ENCODE measurements around the gene OVOL2. TPM values are rescaled to one million over a fixed set of nuclear protein-coding genes. Genes with fewer than 3 reads are reported as not detected.
A peak's percentile ranks its signal among the peaks of the same experiment; 100 is the strongest.

Gene OVOL2
- total RNA-seq, 2 experiments from 2014 or later = 0.25 TPM; not detected in 1

DNA sequence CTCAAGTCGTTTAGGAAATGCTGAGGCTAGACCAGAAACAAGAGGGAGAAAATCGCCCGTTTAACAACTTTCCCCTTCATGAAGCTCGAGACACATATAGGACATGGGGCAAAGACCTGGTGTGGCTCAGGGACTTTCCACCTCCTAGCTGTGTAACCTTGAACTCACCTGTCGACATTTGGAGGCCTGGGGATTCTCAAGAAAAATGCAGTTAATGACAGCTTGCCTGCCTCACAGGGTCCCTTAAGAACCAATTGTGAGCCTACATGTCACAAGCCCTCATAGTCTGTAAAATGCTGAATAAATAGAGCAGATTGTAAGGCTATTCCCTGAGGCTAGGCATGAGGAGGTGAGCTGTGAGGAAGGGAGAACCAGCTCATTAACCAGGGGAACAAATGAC lies 53.8 kb downstream of the OVOL2 start:
- no peaks in the 10 kb centered on the region for H3K36me3 Mint-ChIP-seq (ENCODE audit: low read depth)
- POLR2A ChIA-PET = interaction anchor here (0.6 kb wide), 1 partner anchor 525 kb away, joined by 3 read pairs; no protein-coding TSS in a partner anchor
- CTCF ChIA-PET = interaction anchor here (0.9 to 1.0 kb wide), 2 partner anchors 8 to 322 kb away, joined by 3 read pairs; partner anchors contain the start of gene RRBP1

DNA sequence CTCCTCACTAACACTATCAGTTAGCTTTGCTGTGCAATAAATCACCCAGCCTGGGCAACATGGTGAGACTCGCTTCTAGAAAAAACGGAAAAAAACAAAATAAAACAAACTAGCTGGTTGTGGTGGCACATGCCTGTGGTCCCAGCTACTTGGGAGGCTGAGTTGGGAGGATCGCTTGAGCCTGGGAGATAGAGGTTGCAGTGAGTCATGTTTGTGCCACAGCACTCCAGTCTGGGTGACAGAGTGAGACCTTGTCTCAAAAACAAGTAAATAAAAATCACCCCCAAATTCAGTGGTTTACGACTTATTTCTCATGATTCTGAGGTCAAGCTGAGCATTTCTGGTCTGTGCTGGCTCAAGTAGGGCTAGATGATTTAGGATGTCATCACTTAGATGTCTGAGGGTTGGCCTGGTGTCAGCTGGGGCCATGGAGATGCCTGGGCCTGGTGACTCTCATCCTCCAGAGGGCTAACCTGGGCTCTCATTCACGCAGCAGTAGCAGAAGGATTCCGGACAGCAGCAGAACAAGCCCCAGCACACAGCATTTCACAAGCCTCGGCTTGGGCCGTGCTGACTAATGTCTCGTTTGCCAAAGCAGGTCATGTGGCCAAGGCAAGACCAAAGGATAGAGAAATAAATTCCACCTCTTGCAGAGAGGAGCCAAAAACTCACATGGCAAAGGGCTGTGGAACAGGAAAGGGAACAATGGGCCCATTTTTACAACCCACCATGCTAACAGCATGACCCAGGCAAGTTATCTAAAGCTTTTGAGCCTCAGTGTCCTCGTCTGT lies 56.4 kb downstream of the OVOL2 start:
- peaks cover 5% of the 10 kb centered on the region for H3K27me3 Mint-ChIP-seq
- CTCF ChIA-PET = interaction anchor here (0.6 kb wide), 1 partner anchor 80 kb away, joined by 3 read pairs; no protein-coding TSS in a partner anchor
- H3K4me3 Mint-ChIP-seq = no peak overlapping the region
- POLR2A ChIA-PET = no interaction called here
- no peak overlapping the region for H3K27ac Mint-ChIP-seq
- H3K9me3 Mint-ChIP-seq = no peaks in the 10 kb centered on the region
- H3K36me3 Mint-ChIP-seq (ENCODE audit: low read depth) = no peaks in the 10 kb centered on the region
- H3K4me1 Mint-ChIP-seq = peaks cover 13% of the 10 kb centered on the region
- DNase-seq = no peak

More for the DNA sequence above, 53.8 kb downstream of the OVOL2 start:
- Mint-ChIP-seq H3K4me3 (no peak overlapping the region), H3K4me1 (no peaks in the 10 kb centered on the region), H3K27me3 (no peaks in the 10 kb centered on the region), H3K9me3 (no peaks in the 10 kb centered on the region), H3K27ac (no peak overlapping the region)
- no peak for DNase-seq

DNA sequence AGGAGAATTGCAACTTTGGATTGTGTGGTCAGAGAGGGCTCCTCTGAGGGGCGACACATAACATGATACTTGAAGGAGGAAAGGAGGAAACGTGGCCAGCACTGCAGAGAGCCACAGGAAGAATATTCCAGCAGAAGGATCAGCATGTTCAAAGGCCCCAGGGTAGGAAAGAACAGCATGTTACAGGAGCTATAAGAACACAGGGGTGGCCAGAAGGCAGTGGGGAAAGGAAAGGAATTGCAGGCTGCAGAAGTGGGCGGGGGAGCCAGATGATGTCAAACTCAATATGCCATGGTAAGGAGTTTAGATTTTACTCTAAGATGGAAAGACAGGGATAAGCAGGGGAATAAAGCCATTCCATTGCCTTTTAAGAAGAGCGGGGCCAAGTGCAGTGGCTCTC lies 58.1 kb downstream of the OVOL2 start:
- DNase-seq = no peak
- ChIA-PET CTCF (no interaction called here), POLR2A (interaction anchor here (2.0 to 27.8 kb wide), 2 partner anchors 35 to 317 kb away, joined by 10 to 353 read pairs; partner anchors contain the start of genes MGME1, RRBP1 and SNX5)
- Mint-ChIP-seq H3K4me3 (no peak overlapping the region), H3K4me1 (peaks cover 23% of the 10 kb centered on the region), H3K9me3 (no peaks in the 10 kb centered on the region), H3K36me3 (ENCODE audit: low read depth) (no peaks in the 10 kb centered on the region), H3K27me3 (peaks cover 5% of the 10 kb centered on the region), H3K27ac (no peak overlapping the region)

DNA sequence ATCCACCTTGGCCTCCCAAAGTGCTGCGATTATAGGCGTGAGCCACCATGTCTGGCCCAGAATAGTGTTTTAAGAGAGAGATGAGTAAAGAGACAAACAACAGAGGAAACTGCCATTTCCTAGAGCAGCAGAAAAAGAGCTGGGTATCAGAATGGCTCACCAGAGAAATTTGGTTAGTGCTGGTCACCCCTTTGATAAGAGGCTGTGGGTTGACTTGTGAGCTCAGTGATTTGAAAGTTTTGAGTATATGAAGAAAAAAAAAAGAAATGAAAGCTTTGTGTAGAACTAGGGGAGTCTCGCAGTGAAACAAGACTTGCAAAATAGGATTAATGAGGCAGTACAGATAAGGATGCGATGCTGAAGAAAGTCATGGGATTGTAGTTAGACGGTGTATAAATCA lies 59.3 kb downstream of the OVOL2 start:
- POLR2A ChIA-PET = interaction anchor here (2.0 to 27.8 kb wide), 2 partner anchors 34 to 316 kb away, joined by 10 to 353 read pairs; partner anchors contain the start of genes MGME1, RRBP1 and SNX5
- H3K27me3 Mint-ChIP-seq = peaks cover 5% of the 10 kb centered on the region
- no peak overlapping the region for H3K4me3 Mint-ChIP-seq
- H3K27ac Mint-ChIP-seq = no peak overlapping the region
- CTCF ChIA-PET = interaction anchor here (0.9 kb wide), 1 partner anchor 315 kb away, joined by 4 read pairs; the partner anchor contains the start of gene RRBP1
- H3K36me3 Mint-ChIP-seq (ENCODE audit: low read depth) = no peaks in the 10 kb centered on the region
- peaks cover 28% of the 10 kb centered on the region for H3K4me1 Mint-ChIP-seq
- H3K9me3 Mint-ChIP-seq = no peaks in the 10 kb centered on the region
- DNase-seq = no peak

DNA sequence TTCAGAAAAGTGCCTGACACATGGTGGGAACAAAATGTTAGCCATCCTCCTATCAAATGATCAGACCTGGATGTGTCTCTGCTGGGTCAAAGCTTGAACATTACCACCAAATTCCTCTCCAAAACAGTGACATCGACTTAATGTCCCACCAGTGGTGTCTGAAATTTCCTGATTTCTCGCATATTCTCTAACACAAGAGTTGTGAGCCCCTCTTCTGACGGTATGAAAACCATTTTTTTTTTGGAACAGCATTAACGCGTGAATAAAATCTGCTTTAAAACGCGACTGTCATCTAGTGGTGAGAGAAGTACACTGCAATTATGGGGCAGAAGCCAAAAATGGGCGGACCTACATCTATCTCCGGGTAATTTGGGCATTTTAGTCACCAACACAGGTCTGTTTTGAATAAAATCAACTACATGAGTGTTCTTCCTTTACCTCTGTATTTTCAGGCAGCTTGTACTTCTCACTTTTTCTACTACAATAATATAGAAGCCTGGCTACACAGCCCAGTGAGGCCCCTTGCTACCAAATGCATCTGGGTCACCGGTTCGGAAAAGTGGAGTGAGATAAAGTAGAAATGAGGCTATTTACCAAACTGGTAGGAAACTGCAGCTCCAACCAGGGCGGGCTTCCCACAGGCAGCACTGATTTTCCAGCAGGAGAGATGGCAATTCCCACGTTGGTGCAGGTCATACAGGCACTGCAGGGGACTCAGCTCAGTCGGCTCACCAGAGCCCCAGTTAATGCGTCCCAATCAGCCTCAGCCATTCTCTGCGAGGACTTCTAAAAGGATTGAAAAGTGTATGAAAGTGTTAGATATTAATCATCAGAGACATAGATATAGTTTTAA lies 61.5 kb downstream of the OVOL2 start:
- Mint-ChIP-seq H3K4me3 (no peak overlapping the region), H3K27me3 (peaks cover 5% of the 10 kb centered on the region), H3K27ac (no peak overlapping the region), H3K9me3 (no peaks in the 10 kb centered on the region), H3K4me1 (peaks cover 47% of the 10 kb centered on the region), H3K36me3 (ENCODE audit: low read depth) (peaks cover 5% of the 10 kb centered on the region)
- ChIA-PET CTCF (interaction anchor here (0.7 to 2.5 kb wide), 24 partner anchors 8 to 492 kb away, joined by 3 to 13 read pairs (median 3); partner anchors contain the start of gene RRBP1), POLR2A (interaction anchor here (1.1 to 27.8 kb wide), 4 partner anchors 22 to 314 kb away, joined by 3 to 353 read pairs (median 4); partner anchors contain the start of genes MGME1, RRBP1 and SNX5)
- DNase-seq = peak; percentile 48

DNA sequence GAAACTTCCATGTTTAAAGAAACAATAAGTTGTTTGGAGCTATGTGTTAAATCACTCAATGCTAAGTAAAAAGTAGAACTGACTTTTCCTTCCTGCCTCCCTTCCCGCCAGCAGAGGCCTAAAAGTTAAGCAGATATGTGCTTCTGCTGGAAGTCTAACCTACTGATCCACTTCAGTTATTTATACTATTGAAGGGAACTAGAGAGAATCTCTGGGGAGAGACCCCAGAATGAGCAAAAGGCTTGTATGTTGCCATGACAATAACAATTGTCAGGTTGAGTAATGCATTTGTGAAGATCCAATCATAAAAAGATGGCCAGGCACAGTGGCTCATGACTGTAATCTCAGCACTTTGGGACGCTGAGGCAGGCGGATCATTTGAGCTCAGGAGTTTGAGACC lies 64.2 kb downstream of the OVOL2 start:
- peaks cover 3% of the 10 kb centered on the region for H3K27me3 Mint-ChIP-seq
- POLR2A ChIA-PET = interaction anchor here (1.1 to 27.8 kb wide), 6 partner anchors 20 to 481 kb away, joined by 3 to 353 read pairs (median 3); partner anchors contain the start of genes MGME1 and SNX5
- peaks cover 24% of the 10 kb centered on the region for H3K36me3 Mint-ChIP-seq (ENCODE audit: low read depth)
- DNase-seq = no peak
- CTCF ChIA-PET = interaction anchor here (1.2 to 2.2 kb wide), 2 partner anchors 26 to 311 kb away, joined by 5 to 8 read pairs; partner anchors contain the start of gene RRBP1
- H3K27ac Mint-ChIP-seq = peak overlapping the region; percentile 89
- peak overlapping the region; percentile 45 for H3K4me3 Mint-ChIP-seq
- no peaks in the 10 kb centered on the region for H3K9me3 Mint-ChIP-seq
- H3K4me1 Mint-ChIP-seq = peaks cover 50% of the 10 kb centered on the region

DNA sequence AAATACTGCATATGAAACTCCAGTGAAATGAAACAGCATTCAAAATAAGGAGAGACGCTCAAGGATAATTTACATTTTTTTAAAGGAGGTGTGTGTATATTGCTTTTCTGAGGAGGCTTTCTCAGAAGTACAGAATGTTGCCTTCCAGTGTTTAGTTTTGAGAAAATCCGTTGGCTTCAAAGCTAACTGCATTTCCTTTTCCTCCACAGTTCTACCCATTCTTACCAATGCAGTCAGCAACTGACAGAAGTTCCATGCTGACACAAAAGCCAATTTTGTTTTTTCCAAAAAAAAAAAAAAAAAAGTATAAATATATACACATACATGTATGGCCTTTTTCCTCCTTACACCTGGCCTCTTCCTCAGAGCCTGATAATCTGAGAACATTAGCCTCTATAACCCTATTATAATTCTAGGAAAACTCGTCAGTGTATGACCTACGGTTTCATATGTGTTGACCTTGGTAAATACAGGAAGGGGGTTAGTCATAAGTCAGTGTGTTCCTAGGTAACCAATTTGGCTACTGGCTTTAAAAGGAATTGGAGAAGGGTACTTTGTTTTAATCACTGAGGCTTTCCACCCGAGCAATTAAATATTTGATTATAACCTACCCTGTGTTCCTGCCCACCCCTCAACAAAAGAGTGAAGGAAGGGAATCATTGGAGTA lies 64.7 kb downstream of the OVOL2 start:
- Mint-ChIP-seq H3K4me1 (peaks cover 48% of the 10 kb centered on the region), H3K36me3 (ENCODE audit: low read depth) (peaks cover 29% of the 10 kb centered on the region), H3K27ac (peak overlapping the region; percentile 89), H3K27me3 (no peaks in the 10 kb centered on the region), H3K4me3 (peak overlapping the region; percentile 55), H3K9me3 (no peaks in the 10 kb centered on the region)
- POLR2A ChIA-PET = interaction anchor here (1.1 to 27.8 kb wide), 7 partner anchors 19 to 481 kb away, joined by 3 to 353 read pairs (median 3); partner anchors contain the start of genes MGME1 and SNX5
- CTCF ChIA-PET = interaction anchor here (0.6 to 2.2 kb wide), 3 partner anchors 30 to 310 kb away, joined by 3 to 8 read pairs (median 5); partner anchors contain the start of gene RRBP1
- no peak for DNase-seq

DNA sequence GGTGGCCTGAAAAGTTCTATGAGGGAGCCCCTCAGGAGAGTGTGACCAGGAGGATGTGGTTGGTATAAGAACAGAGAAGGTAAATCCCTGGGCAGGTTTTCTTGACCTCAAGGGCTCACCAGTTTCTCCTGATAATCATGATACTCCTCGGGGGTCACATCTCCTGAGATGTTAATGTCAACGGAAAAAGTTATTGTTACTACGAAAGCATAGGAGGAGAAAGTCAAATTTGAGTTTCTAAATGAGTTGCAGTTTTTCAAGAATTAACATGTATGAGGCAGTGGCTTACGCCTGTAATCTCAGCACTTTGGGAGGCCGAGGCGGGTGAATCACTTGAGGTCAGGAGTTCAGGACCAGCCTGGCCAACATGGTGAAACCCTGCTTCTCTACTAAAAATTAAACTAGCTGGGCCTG lies 65.5 kb downstream of the OVOL2 start:
- ChIA-PET CTCF (interaction anchor here (0.6 to 2.2 kb wide), 3 partner anchors 29 to 310 kb away, joined by 3 to 8 read pairs (median 5); partner anchors contain the start of gene RRBP1), POLR2A (interaction anchor here (1.4 to 27.8 kb wide), 5 partner anchors 19 to 459 kb away, joined by 3 to 353 read pairs (median 3); partner anchors contain the start of genes MGME1 and SNX5)
- Mint-ChIP-seq H3K4me3 (peak overlapping the region; percentile 55), H3K9me3 (no peaks in the 10 kb centered on the region), H3K27me3 (no peaks in the 10 kb centered on the region), H3K36me3 (ENCODE audit: low read depth) (peaks cover 35% of the 10 kb centered on the region), H3K27ac (peak overlapping the region; percentile 89), H3K4me1 (peaks cover 49% of the 10 kb centered on the region)
- peak; percentile 63 for DNase-seq

DNA sequence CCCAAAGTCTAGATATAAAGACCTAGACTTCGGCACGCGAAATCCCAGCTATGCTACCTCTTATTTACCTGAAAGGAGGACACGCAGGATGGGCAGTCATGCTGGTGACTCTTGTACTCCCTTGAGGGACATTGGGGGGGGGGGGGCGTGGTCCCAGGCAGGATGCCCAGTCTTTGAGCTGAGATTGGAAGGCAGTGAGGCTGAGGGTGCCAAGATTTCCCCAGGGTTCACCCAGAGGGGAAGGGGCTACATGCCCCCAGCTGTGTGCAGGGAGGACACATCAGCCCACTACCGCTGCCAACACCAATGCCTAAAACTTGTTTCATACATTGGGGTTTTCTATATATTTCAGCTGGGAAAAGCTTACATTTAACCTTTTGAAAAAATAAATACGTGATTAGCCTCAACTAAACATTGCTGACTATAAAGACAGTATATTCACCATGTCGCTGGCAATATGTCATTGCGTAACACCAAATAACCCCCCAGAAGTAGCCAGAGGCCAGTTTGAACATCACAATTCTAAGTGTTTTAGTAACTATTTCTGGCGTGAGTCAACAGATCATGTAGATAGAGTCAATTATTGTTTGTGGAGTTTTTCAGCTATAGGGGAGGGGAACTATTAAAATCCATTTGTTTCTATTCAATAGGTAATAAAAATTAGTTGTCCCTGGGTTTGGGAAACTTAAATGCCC lies 67.3 kb downstream of the OVOL2 start:
- Mint-ChIP-seq H3K36me3 (ENCODE audit: low read depth) (peaks cover 38% of the 10 kb centered on the region), H3K27me3 (no peaks in the 10 kb centered on the region), H3K4me3 (no peak overlapping the region), H3K4me1 (peaks cover 41% of the 10 kb centered on the region), H3K27ac (no peak overlapping the region), H3K9me3 (no peaks in the 10 kb centered on the region)
- DNase-seq = no peak
- ChIA-PET CTCF (interaction anchor here (1.1 kb wide), 1 partner anchor 46 kb away, joined by 3 read pairs; no protein-coding TSS in a partner anchor), POLR2A (interaction anchor here (27.8 kb wide), 1 partner anchor 26 kb away, joined by 353 read pairs; the partner anchor contains the start of genes MGME1 and SNX5)

DNA sequence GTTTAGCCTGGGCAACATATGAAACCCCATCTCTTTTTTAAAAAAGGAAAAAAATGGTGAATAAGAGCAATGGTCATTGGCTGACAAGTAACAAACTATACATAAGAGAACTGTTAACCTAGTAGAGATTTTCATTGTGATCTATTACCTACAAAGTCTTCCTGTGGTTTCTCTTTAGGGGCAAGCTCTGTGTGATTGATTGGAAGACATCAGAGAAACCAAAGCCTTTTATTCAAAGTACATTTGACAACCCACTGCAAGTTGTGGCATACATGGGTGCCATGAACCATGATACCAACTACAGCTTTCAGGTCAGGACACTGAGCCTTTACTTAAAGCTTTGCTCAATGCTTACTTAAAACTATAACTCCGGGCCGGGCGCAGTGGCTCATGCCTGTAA lies 69.7 kb downstream of the OVOL2 start:
- CTCF ChIA-PET = interaction anchor here (1.0 kb wide), 1 partner anchor 22 kb away, joined by 3 read pairs; no protein-coding TSS in a partner anchor
- Mint-ChIP-seq H3K9me3 (no peaks in the 10 kb centered on the region), H3K27ac (no peak overlapping the region), H3K4me1 (peaks cover 36% of the 10 kb centered on the region), H3K27me3 (no peaks in the 10 kb centered on the region), H3K4me3 (no peak overlapping the region), H3K36me3 (ENCODE audit: low read depth) (peaks cover 49% of the 10 kb centered on the region)
- POLR2A ChIA-PET = interaction anchor here (1.1 to 27.8 kb wide), 2 partner anchors 23 to 418 kb away, joined by 3 to 353 read pairs; partner anchors contain the start of genes DSTN, MGME1 and SNX5
- no peak for DNase-seq

DNA sequence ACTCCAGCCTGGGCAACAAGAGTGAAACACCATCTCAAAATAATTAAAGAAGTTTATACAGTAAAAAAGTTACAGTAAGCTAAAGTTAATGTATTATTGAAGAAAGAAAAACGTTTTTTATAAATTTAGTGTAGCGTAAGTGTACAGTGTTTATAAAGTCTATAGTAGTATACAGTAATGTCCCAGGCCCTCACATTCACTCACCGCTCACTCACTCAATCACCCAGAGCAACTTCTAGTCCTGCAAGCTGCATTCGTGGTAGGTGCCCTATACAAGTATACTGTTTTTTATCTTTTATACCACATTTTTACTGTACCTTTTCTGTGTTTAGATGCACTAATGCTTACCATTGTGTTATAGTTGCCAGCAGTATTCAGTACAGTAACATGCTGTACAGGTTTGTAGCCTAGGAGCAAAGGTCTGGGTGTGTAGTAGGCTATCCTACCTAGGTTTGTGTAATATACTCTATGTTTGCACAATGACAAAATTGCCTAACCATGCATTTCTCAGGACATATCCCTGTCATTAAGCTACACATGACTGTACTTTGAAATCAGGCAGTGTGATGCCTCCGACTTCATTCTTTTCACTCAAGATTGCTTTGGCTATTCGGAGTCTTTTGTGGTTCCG lies 72.2 kb downstream of the OVOL2 start:
- POLR2A ChIA-PET = interaction anchor here (0.7 to 27.8 kb wide), 2 partner anchors 21 to 303 kb away, joined by 3 to 353 read pairs; partner anchors contain the start of genes MGME1, RRBP1 and SNX5

More for the DNA sequence above, 72.2 kb downstream of the OVOL2 start:
- H3K4me1 Mint-ChIP-seq = peaks cover 23% of the 10 kb centered on the region
- H3K9me3 Mint-ChIP-seq = no peaks in the 10 kb centered on the region
- no peak overlapping the region for H3K27ac Mint-ChIP-seq
- H3K27me3 Mint-ChIP-seq = no peaks in the 10 kb centered on the region
- H3K36me3 Mint-ChIP-seq (ENCODE audit: low read depth) = peaks cover 51% of the 10 kb centered on the region
- H3K4me3 Mint-ChIP-seq = no peak overlapping the region
- CTCF ChIA-PET = interaction anchor here (1.2 kb wide), 1 partner anchor 11 kb away, joined by 3 read pairs; no protein-coding TSS in a partner anchor
- DNase-seq = no peak
